GM12874 (cell line): ENCODE data around the gene PALM.

Source experiments
- CTCF ChIP-seq: IDR thresholded peaks from 2 replicates; pipeline ENCODE4 v1.5.1; 2011; ENCODE audit warnings: low read depth, mild to moderate bottlenecking, control low read depth, low read length, moderate library complexity; ENCODE audit not compliant: insufficient read depth

Gene PALM

GRCh38 chr19:723247-723646 lies 14.5 kb downstream of the PALM start:
- no peak for TF ChIP-seq CTCF

DNA sequence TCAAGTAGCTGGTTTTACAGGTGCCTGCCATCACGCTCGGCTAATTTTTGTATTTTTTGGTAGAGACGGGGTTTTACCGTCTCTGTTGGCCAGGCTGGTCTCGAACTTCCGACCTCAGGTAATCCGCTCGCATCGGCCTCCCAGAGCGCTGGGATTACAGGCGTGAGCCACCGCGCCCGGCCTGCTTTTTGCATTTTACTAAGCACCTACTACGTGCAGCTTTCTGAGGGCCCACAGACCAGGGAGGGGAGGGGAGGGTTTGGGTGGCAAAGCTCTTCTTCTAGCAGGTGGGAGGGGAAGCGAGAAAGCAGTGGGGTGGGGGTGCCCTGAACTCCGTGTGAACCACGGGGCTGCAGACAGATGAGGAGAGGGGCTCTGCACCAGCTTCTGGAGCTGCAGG lies 15.0 kb downstream of the PALM start:
- TF ChIP-seq CTCF, result no peak

GRCh38 chr19:725461-726089 lies 16.8 kb downstream of the PALM start:
- TF ChIP-seq CTCF, result no peak

GRCh38 chr19:726993-727956 lies 18.5 kb downstream of the PALM start:
- no peak for TF ChIP-seq CTCF

GRCh38 chr19:728011-728410 lies 19.3 kb downstream of the PALM start:
- TF ChIP-seq CTCF, result no peak

GRCh38 chr19:729965-730668 lies 21.4 kb downstream of the PALM start:
- no peak for TF ChIP-seq CTCF

DNA sequence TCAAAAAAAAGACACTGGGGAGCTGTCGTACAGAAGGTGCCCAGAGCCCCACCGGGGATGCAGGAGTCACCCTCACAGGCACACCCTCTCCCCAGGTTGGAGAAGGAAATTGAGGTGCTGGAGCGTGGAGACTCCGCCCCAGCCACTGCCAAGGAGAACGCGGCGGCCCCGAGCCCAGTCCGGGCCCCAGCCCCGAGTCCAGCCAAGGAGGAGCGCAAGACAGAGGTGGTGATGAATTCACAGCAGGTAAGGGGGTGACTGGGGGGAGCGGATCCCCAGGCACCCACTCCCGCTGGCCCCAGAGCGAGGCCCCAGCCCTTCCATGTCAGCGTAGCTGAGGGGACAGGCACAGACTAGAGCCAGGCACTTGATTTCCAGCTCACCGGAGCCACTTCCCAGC lies 22.3 kb downstream of the PALM start:
- no peak for TF ChIP-seq CTCF
